CD4-positive, alpha-beta memory T cell (primary cell): ENCODE results near the gene COASY. TPM values are rescaled to one million over a fixed set of nuclear protein-coding genes. Genes with fewer than 3 reads are reported as not detected.

Source experiments
- CTCF ChIA-PET: fragments of 350-600 bp; sonication (Branson Sonifier 250); formaldehyde crosslinking; loops from one replicate; lab custom pipeline; 2021; ENCODE audit warnings: inconsistent platforms; ENCODE audit not compliant: partially characterized antibody; lab: Charles Lee
- POLR2A ChIA-PET: fragments of 350-600 bp; sonication (Branson Sonifier 250); formaldehyde crosslinking; loops from one replicate; lab custom pipeline; 2021; ENCODE audit not compliant: partially characterized antibody; lab: Charles Lee
- DNase-seq, 5 donors: peaks; one replicate each; pipeline versions ENCODE4 v3.0.0 to v3.0.0-alpha.2; 2020 to 2022; ENCODE audit warnings: mixed read lengths in 1 of 5
- H3K27ac ChIP-seq: one replicate; pipeline ENCODE4 v1.7.0; 2013; ENCODE audit warnings: low read depth, low read length
- H3K27me3 ChIP-seq: 2 replicates; pipeline ENCODE4 v1.7.0; 2013; ENCODE audit warnings: mild to moderate bottlenecking, low read length, moderate library complexity; ENCODE audit not compliant: insufficient read depth
- H3K36me3 ChIP-seq: 2 replicates; pipeline ENCODE4 v1.7.0; 2013; ENCODE audit warnings: mild to moderate bottlenecking, low read length, moderate library complexity; ENCODE audit not compliant: insufficient read depth
- H3K4me1 ChIP-seq: 2 replicates; pipeline ENCODE4 v1.7.0; 2013; ENCODE audit warnings: mild to moderate bottlenecking, low read length, moderate library complexity; ENCODE audit not compliant: insufficient read depth
- H3K4me3 ChIP-seq, 2 donors: one replicate each; pipeline ENCODE4 v1.7.0; 2013; ENCODE audit warnings: low read length in 2 of 2, mild to moderate bottlenecking in 1 of 2
- H3K9me3 ChIP-seq, 2 donors: one replicate each; pipeline ENCODE4 v1.7.0; 2013; ENCODE audit warnings: low read length in 2 of 2, control low read depth in 1 of 2; ENCODE audit not compliant: control insufficient read depth in 1 of 2
- H3K27ac Mint-ChIP-seq, 7 donors: one replicate each; pipeline ENCODE4 v1.8.0; 2020 to 2021; ENCODE audit warnings: mixed read lengths in 7 of 7, mild to moderate bottlenecking in 6 of 7, inconsistent platforms in 3 of 7, moderate library complexity in 3 of 7
- H3K27me3 Mint-ChIP-seq, 2 donors: one replicate each; pipeline ENCODE4 v1.8.0; 2020 to 2021; ENCODE audit warnings: mixed read lengths in 2 of 2
- H3K36me3 Mint-ChIP-seq, 2 donors: one replicate each; pipeline ENCODE4 v1.8.0; 2020 to 2021; ENCODE audit warnings: mixed read lengths in 2 of 2, inconsistent platforms in 1 of 2, mild to moderate bottlenecking in 1 of 2
- H3K4me1 Mint-ChIP-seq, 4 donors: one replicate each; pipeline ENCODE4 v1.8.0; 2020 to 2021; ENCODE audit warnings: mixed read lengths in 4 of 4, mild to moderate bottlenecking in 1 of 4
- H3K4me3 Mint-ChIP-seq, 8 donors: one replicate each; pipeline ENCODE4 v1.8.0; 2020 to 2021; ENCODE audit warnings: mixed read lengths in 8 of 8, mild to moderate bottlenecking in 7 of 8, moderate library complexity in 6 of 8, inconsistent platforms in 3 of 8
- H3K9me3 Mint-ChIP-seq, 8 donors: one replicate each; pipeline ENCODE4 v1.8.0; 2020 to 2021; ENCODE audit warnings: mixed read lengths in 8 of 8, mild to moderate bottlenecking in 5 of 8, inconsistent platforms in 3 of 8, moderate library complexity in 1 of 8
- intact Hi-C: fragments of 100-400 bp; cut with micrococcal nuclease; formaldehyde crosslinking; loops from one replicate; pipeline ENCODE4 v1.15.1; 2023
- polyA plus RNA-seq, 2 donors: library from polyadenylated mRNA; unstranded; fragments of 300-500 nt; fragmentation: Illumina TruSeq; gene quantifications; one replicate each; pipeline ENCODE4 v1.2.3, GENCODE V29; 2021
- total RNA-seq, 2 experiments: library from RNA; stranded (reverse); gene quantifications; one replicate each; pipeline ENCODE4 v1.2.3, GENCODE V29; 2021

Gene COASY
- total and polyA plus RNA-seq, 4 experiments from 2014 or later: 44.6 to 71.1 (median 65.6) TPM

GRCh38 chr17:42531455-42532354, 30.2 kb upstream of the COASY start:
- Histone ChIP-seq H3K9me3 (no peaks in the 10 kb centered on the region), H3K27ac (no peak overlapping the region), H3K4me3 (peak overlapping the region in 1 of 2 donors; percentile 10), H3K4me1 (peaks cover 42% of the 10 kb centered on the region), H3K36me3 (no peaks in the 10 kb centered on the region), H3K27me3 (no peaks in the 10 kb centered on the region)
- peak overlapping the region; percentile 82 to 92 (median 86) for H3K4me3 Mint-ChIP-seq
- ChIA-PET POLR2A (interaction anchor here (0.6 to 2.7 kb wide), 11 partner anchors 10 to 257 kb away, joined by 3 to 10 read pairs (median 4); partner anchors contain the start of genes PSMC3IP and STAT3), CTCF (interaction anchor here (0.8 to 4.0 kb wide), 6 partner anchors 10 to 149 kb away, joined by 4 to 27 read pairs (median 4); no protein-coding TSS in a partner anchor)
- intact Hi-C loops: loop anchor here (5.0 kb wide), 2 partner anchors 46 to 146 kb away; partner anchors contain the start of genes PLEKHH3 and PSMC3IP
- H3K27ac Mint-ChIP-seq: peak overlapping the region; percentile 63 to 91 (median 86)
- H3K9me3 Mint-ChIP-seq: no peaks in the 10 kb centered on the region
- H3K4me1 Mint-ChIP-seq: peaks cover 22 to 55% (median 40%) of the 10 kb centered on the region in 4 donors
- no peaks in the 10 kb centered on the region for H3K27me3 Mint-ChIP-seq
- DNase-seq: peak; percentile 43 to 56 (median 50)
- H3K36me3 Mint-ChIP-seq: no peaks in the 10 kb centered on the region

GRCh38 chr17:42535155-42536047, 26.5 kb upstream of the COASY start:
- no peaks in the 10 kb centered on the region for H3K9me3 Mint-ChIP-seq
- ChIA-PET POLR2A (interaction anchor here (0.7 to 2.9 kb wide), 12 partner anchors 10 to 287 kb away, joined by 3 to 28 read pairs (median 8); partner anchors contain the start of genes MLX, PSMC3IP, RETREG3 and STAT3), CTCF (interaction anchor here (1.2 to 1.7 kb wide), 3 partner anchors 13 to 32 kb away, joined by 3 to 4 read pairs (median 4); no protein-coding TSS in a partner anchor)
- Histone ChIP-seq H3K9me3 (no peaks in the 10 kb centered on the region), H3K27me3 (no peaks in the 10 kb centered on the region), H3K27ac (peak overlapping the region; percentile 46), H3K4me3 (peak overlapping the region; percentile 8 to 40), H3K4me1 (peaks cover 34% of the 10 kb centered on the region), H3K36me3 (no peaks in the 10 kb centered on the region)
- no peaks in the 10 kb centered on the region for H3K27me3 Mint-ChIP-seq
- no peak for DNase-seq
- peak overlapping the region; percentile 80 to 93 (median 84) for H3K4me3 Mint-ChIP-seq
- H3K36me3 Mint-ChIP-seq: no peaks in the 10 kb centered on the region
- H3K27ac Mint-ChIP-seq: peak overlapping the region in 6 of 7 donors; percentile 18 to 84 (median 77)
- intact Hi-C loops: loop anchor here (2.0 kb wide), 1 partner anchor 19 kb away; no protein-coding TSS in a partner anchor
- peaks cover 21 to 55% (median 37%) of the 10 kb centered on the region in 4 donors for H3K4me1 Mint-ChIP-seq

GRCh38 chr17:42536048-42536371, 25.9 kb upstream of the COASY start, which contains the start of gene NAGLU:
Gene NAGLU (plus strand): TSS chr17:42536241. CDS start chr17:42536273, 32 bp downstream.
- CTCF ChIA-PET: interaction anchor here (1.2 to 1.7 kb wide), 4 partner anchors 13 to 31 kb away, joined by 3 to 4 read pairs (median 4); no protein-coding TSS in a partner anchor
- H3K36me3 Mint-ChIP-seq: no peaks in the 10 kb centered on the region
- H3K9me3 Mint-ChIP-seq: no peaks in the 10 kb centered on the region
- H3K4me3 ChIP-seq: peak within 1 kb of the TSS; percentile 43 to 57
- H3K27me3 ChIP-seq: no peaks in the 10 kb centered on the region
- H3K9me3 ChIP-seq: no peaks in the 10 kb centered on the region
- H3K27ac Mint-ChIP-seq: peak within 1 kb of the TSS; percentile 55 to 84 (median 82)
- H3K36me3 ChIP-seq: no peaks in the 10 kb centered on the region
- peaks cover 33% of the 10 kb centered on the region for H3K4me1 ChIP-seq
- H3K27ac ChIP-seq: peak within 1 kb of the TSS; percentile 46
- peaks cover 23 to 55% (median 37%) of the 10 kb centered on the region in 4 donors for H3K4me1 Mint-ChIP-seq
- intact Hi-C loops: loop anchor here (2.0 kb wide), 1 partner anchor 19 kb away; no protein-coding TSS in a partner anchor
- H3K27me3 Mint-ChIP-seq: no peaks in the 10 kb centered on the region
- peak within 1 kb of the TSS; percentile 82 to 93 (median 84) for H3K4me3 Mint-ChIP-seq
- peak; percentile 67 to 76 (median 70) for DNase-seq
- POLR2A ChIA-PET: interaction anchor here (0.7 to 2.9 kb wide), 16 partner anchors 9 to 462 kb away, joined by 3 to 28 read pairs (median 6); partner anchors contain the start of genes MLX, PSMC3IP, RETREG3 and STAT3

GRCh38 chr17:42536372-42537155, 25.4 kb upstream of the COASY start:
- no peaks in the 10 kb centered on the region for H3K27me3 ChIP-seq
- peaks cover 33% of the 10 kb centered on the region for H3K4me1 ChIP-seq
- peak overlapping the region in 6 of 7 donors; percentile 55 to 82 (median 76) for H3K27ac Mint-ChIP-seq
- peaks cover 0 to 3% of the 10 kb centered on the region in 2 donors for H3K36me3 Mint-ChIP-seq
- H3K4me3 ChIP-seq: peak overlapping the region; percentile 43 to 57
- no peaks in the 10 kb centered on the region for H3K27me3 Mint-ChIP-seq
- DNase-seq: peak; percentile 53 to 74 (median 55)
- H3K27ac ChIP-seq: peak overlapping the region; percentile 36
- H3K9me3 ChIP-seq: no peaks in the 10 kb centered on the region
- H3K36me3 ChIP-seq: no peaks in the 10 kb centered on the region
- intact Hi-C loops: loop anchor here (2.0 kb wide), 1 partner anchor 18 kb away; no protein-coding TSS in a partner anchor
- POLR2A ChIA-PET: interaction anchor here (0.8 to 2.9 kb wide), 16 partner anchors 9 to 461 kb away, joined by 3 to 28 read pairs (median 6); partner anchors contain the start of genes MLX, PSMC3IP, RETREG3 and STAT3
- peak overlapping the region; percentile 81 to 85 (median 84) for H3K4me3 Mint-ChIP-seq
- CTCF ChIA-PET: interaction anchor here (1.2 to 1.7 kb wide), 4 partner anchors 12 to 31 kb away, joined by 3 to 4 read pairs (median 4); no protein-coding TSS in a partner anchor
- no peaks in the 10 kb centered on the region for H3K9me3 Mint-ChIP-seq
- H3K4me1 Mint-ChIP-seq: peaks cover 25 to 55% (median 39%) of the 10 kb centered on the region in 4 donors

GRCh38 chr17:42537156-42537805, 24.7 kb upstream of the COASY start:
- peak overlapping the region in 3 of 7 donors; percentile 55 to 76 (median 75) for H3K27ac Mint-ChIP-seq
- intact Hi-C loops: loop anchor here (2.0 kb wide), 1 partner anchor 18 kb away; no protein-coding TSS in a partner anchor
- H3K27ac ChIP-seq: no peak overlapping the region
- ChIA-PET CTCF (interaction anchor here (1.4 to 1.7 kb wide), 4 partner anchors 11 to 19 kb away, joined by 4 to 5 read pairs (median 4); no protein-coding TSS in a partner anchor), POLR2A (interaction anchor here (0.6 to 2.9 kb wide), 10 partner anchors 10 to 461 kb away, joined by 3 to 28 read pairs (median 6); partner anchors contain the start of genes MLX, PSMC3IP, RETREG3 and STAT3)
- H3K4me1 Mint-ChIP-seq: peaks cover 23 to 54% (median 36%) of the 10 kb centered on the region in 4 donors
- peaks cover 0 to 4% of the 10 kb centered on the region in 2 donors for H3K36me3 Mint-ChIP-seq
- H3K4me3 ChIP-seq: peak overlapping the region; percentile 43 to 57
- H3K36me3 ChIP-seq: no peaks in the 10 kb centered on the region
- no peaks in the 10 kb centered on the region for H3K27me3 ChIP-seq
- no peaks in the 10 kb centered on the region for H3K9me3 Mint-ChIP-seq
- no peak for DNase-seq
- H3K9me3 ChIP-seq: no peaks in the 10 kb centered on the region
- H3K4me3 Mint-ChIP-seq: peak overlapping the region; percentile 81 to 85 (median 84)
- H3K4me1 ChIP-seq: peaks cover 33% of the 10 kb centered on the region
- no peaks in the 10 kb centered on the region for H3K27me3 Mint-ChIP-seq
